IMR-90 (cell line): ENCODE measurements around the gene ITGAL. TPM values are rescaled to one million over a fixed set of nuclear protein-coding genes. Genes with fewer than 3 reads are reported as not detected.

Experiments
- ATAC-seq: fragments of 200-7000 bp; cut with Tn5 transposase; 2 replicates; pipeline ENCODE4 v1.9.1; 2020; ENCODE audit warnings: low read depth, mild to moderate bottlenecking, moderate library complexity
- BruUV-seq: library from RNA; stranded (reverse); fragments of 400-500 nt; replicated peaks from 2 replicates; lab custom pipeline; 2021; lab: Mats Ljungman, UMichigan
- CTCF ChIA-PET: fragments of 300-600 bp; formaldehyde crosslinking; extraction: SDS; loops from one replicate; lab custom pipeline; 2021; ENCODE audit warnings: antibody characterized with exemption; lab: Yijun Ruan, JAX
- POLR2A ChIA-PET: fragments of 300-600 bp; sonication (Branson Sonifier 250); formaldehyde crosslinking; loops from one replicate; lab custom pipeline; 2022; ENCODE audit warnings: antibody characterized with exemption; ENCODE audit not compliant: unreplicated experiment; lab: Charles Lee
- DNase-seq: peaks from one replicate; pipeline ENCODE4 v3.0.0; 2013
- H2AFZ ChIP-seq: replicated peaks from 2 replicates; pipeline ENCODE3; 2013; ENCODE audit warnings: low read length, mild to moderate bottlenecking; ENCODE audit not compliant: poor library complexity
- H2AK5ac ChIP-seq: 2 replicates; pipeline ENCODE4 v1.6.1; 2013; ENCODE audit warnings: low read depth, low read length, inconsistent platforms
- H2AK9ac ChIP-seq: replicated peaks from 2 replicates; pipeline ENCODE3; 2013; ENCODE audit warnings: mild to moderate bottlenecking, low read depth, low read length, moderate library complexity; ENCODE audit not compliant: poor library complexity
- H2BK120ac ChIP-seq: 2 replicates; pipeline ENCODE4 v1.6.1; 2013; ENCODE audit warnings: low read depth, low read length, inconsistent platforms
- H2BK15ac ChIP-seq: 3 replicates; pipeline ENCODE4 v1.6.1; 2013; ENCODE audit warnings: low read depth, low read length, inconsistent platforms
- H2BK20ac ChIP-seq: 2 replicates; pipeline ENCODE4 v1.6.1; 2013; ENCODE audit warnings: low read depth, mild to moderate bottlenecking, inconsistent platforms, low read length, moderate library complexity
- H2BK5ac ChIP-seq: 2 replicates; pipeline ENCODE4 v1.6.1; 2013; ENCODE audit warnings: mild to moderate bottlenecking, low read depth, low read length, inconsistent platforms; ENCODE audit not compliant: poor library complexity, severe bottlenecking
- H3K14ac ChIP-seq: replicated peaks from 2 replicates; pipeline ENCODE4 v1.6.1; 2013; ENCODE audit warnings: low read depth, low read length, inconsistent platforms
- H3K18ac ChIP-seq: 2 replicates; pipeline ENCODE4 v1.6.1; 2013; ENCODE audit warnings: low read depth, low read length, control low read depth
- H3K23ac ChIP-seq: 2 replicates; pipeline ENCODE4 v1.6.1; 2013; ENCODE audit warnings: low read depth, low read length, inconsistent platforms
- H3K27ac ChIP-seq: 2 replicates; pipeline ENCODE4 v1.5.1; 2013; ENCODE audit warnings: mild to moderate bottlenecking, control low read depth, low read length; ENCODE audit not compliant: insufficient read depth
- H3K27me3 ChIP-seq: 2 replicates; pipeline ENCODE4 v1.6.1; 2013; ENCODE audit warnings: low read length; ENCODE audit not compliant: control insufficient read depth, insufficient read depth
- H3K36me3 ChIP-seq: 2 replicates; pipeline ENCODE4 v1.6.1; 2013; ENCODE audit warnings: low read length, mixed read lengths; ENCODE audit not compliant: control insufficient read depth, insufficient read depth
- H3K4ac ChIP-seq: 2 replicates; pipeline ENCODE4 v1.6.1; 2013; ENCODE audit warnings: low read depth, low read length, inconsistent platforms
- H3K4me1 ChIP-seq: 2 replicates; pipeline ENCODE4 v1.6.1; 2013; ENCODE audit warnings: low read length, mixed read lengths; ENCODE audit not compliant: control insufficient read depth, insufficient read depth
- H3K4me2 ChIP-seq: 2 replicates; pipeline ENCODE4 v1.6.1; 2013; ENCODE audit warnings: low read depth, mild to moderate bottlenecking, control low read depth, low read length, moderate library complexity
- H3K4me3 ChIP-seq: 2 replicates; pipeline ENCODE4 v1.5.1; 2013; ENCODE audit warnings: low read depth, mild to moderate bottlenecking, control low read depth, low read length, moderate library complexity; ENCODE audit not compliant: insufficient read depth
- H3K56ac ChIP-seq: 2 replicates; pipeline ENCODE4 v1.6.1; 2013; ENCODE audit warnings: low read length, inconsistent platforms; ENCODE audit not compliant: insufficient read depth; ENCODE audit errors: extremely low read depth
- H3K79me1 ChIP-seq, 2 experiments: 2 replicates each; pipeline ENCODE4 v1.6.1; 2013; ENCODE audit warnings: low read length in 2 of 2, inconsistent platforms in 1 of 2, low read depth in 1 of 2
- H3K9ac ChIP-seq: 2 replicates; pipeline ENCODE4 v1.6.1; 2013; ENCODE audit warnings: low read depth, low read length, control low read depth
- H3K9me1 ChIP-seq: 2 replicates; pipeline ENCODE4 v1.6.1; 2013; ENCODE audit warnings: low read length, inconsistent platforms; ENCODE audit not compliant: insufficient read depth
- H3K9me3 ChIP-seq: 2 replicates; pipeline ENCODE4 v1.6.1; 2013; ENCODE audit warnings: low read length; ENCODE audit not compliant: control insufficient read depth, insufficient read depth
- H4K20me1 ChIP-seq: 2 replicates; pipeline ENCODE4 v1.6.1; 2013; ENCODE audit warnings: low read length, inconsistent platforms; ENCODE audit not compliant: insufficient read depth
- H4K5ac ChIP-seq: 2 replicates; pipeline ENCODE4 v1.6.1; 2013; ENCODE audit warnings: mild to moderate bottlenecking, low read depth, low read length, control low read depth
- H4K8ac ChIP-seq, 2 experiments: 2 replicates each; pipeline ENCODE4 v1.6.1; 2013; ENCODE audit warnings: low read depth in 2 of 2, low read length in 2 of 2, control low read depth in 1 of 2, inconsistent platforms in 1 of 2
- H4K91ac ChIP-seq: 2 replicates; pipeline ENCODE4 v1.6.1; 2013; ENCODE audit warnings: low read depth, low read length, inconsistent platforms; ENCODE audit not compliant: insufficient read depth
- BHLHE40 ChIP-seq: fragments of 150-350 bp; IDR thresholded peaks from 2 replicates; pipeline ENCODE4 v1.6.1; 2016; ENCODE audit warnings: mild to moderate bottlenecking, low read depth, low read length
- CEBPB ChIP-seq: IDR thresholded peaks from 2 replicates; pipeline ENCODE4 v1.6.1; 2012; ENCODE audit warnings: low read depth, low read length, improper control_type of control experiment
- CHD1 ChIP-seq: IDR thresholded peaks from 2 replicates; pipeline ENCODE4 v1.6.1; 2012; ENCODE audit warnings: low read depth, low read length, improper control_type of control experiment
- CTCF ChIP-seq: conservative IDR thresholded peaks from 2 replicates; pipeline ENCODE4 v1.5.1; 2012; ENCODE audit warnings: mild to moderate bottlenecking, low read depth, low read length, improper control_type of control experiment
- ELK1 ChIP-seq: fragments of 150-350 bp; IDR thresholded peaks from 2 replicates; pipeline ENCODE4 v1.6.1; 2016; ENCODE audit warnings: low read depth, mild to moderate bottlenecking, low read length, moderate library complexity, borderline replicate concordance
- FOS ChIP-seq: fragments of 150-350 bp; IDR thresholded peaks from 2 replicates; pipeline ENCODE4 v1.6.1; 2016; ENCODE audit warnings: low read depth, low read length
- MAFK ChIP-seq: IDR thresholded peaks from 2 replicates; pipeline ENCODE4 v1.6.1; 2012; ENCODE audit warnings: low read depth, low read length, improper control_type of control experiment
- MAZ ChIP-seq: IDR thresholded peaks from 2 replicates; pipeline ENCODE4 v1.6.1; 2012; ENCODE audit warnings: low read depth, mild to moderate bottlenecking, low read length, improper control_type of control experiment, moderate library complexity, borderline replicate concordance
- MXI1 ChIP-seq: IDR thresholded peaks from 2 replicates; pipeline ENCODE4 v1.6.1; 2012; ENCODE audit warnings: low read depth, mild to moderate bottlenecking, low read length, moderate library complexity, borderline replicate concordance
- NFE2L2 ChIP-seq: fragments of 150-350 bp; IDR thresholded peaks from 2 replicates; pipeline ENCODE4 v1.6.1; 2016; ENCODE audit warnings: low read depth, mild to moderate bottlenecking, low read length
- POLR2A ChIP-seq: IDR thresholded peaks from 2 replicates; pipeline ENCODE4 v1.6.1; 2012; ENCODE audit warnings: mild to moderate bottlenecking, low read depth, low read length
- RAD21 ChIP-seq: IDR thresholded peaks from 2 replicates; pipeline ENCODE4 v1.6.1; 2012; ENCODE audit warnings: low read length, improper control_type of control experiment
- RCOR1 ChIP-seq: IDR thresholded peaks from 2 replicates; pipeline ENCODE4 v1.6.1; 2012; ENCODE audit warnings: mild to moderate bottlenecking, low read length, improper control_type of control experiment; ENCODE audit not compliant: insufficient replicate concordance
- RFX5 ChIP-seq: IDR thresholded peaks from 2 replicates; pipeline ENCODE4 v1.8.0; 2012; ENCODE audit warnings: low read depth, mild to moderate bottlenecking, low read length, moderate library complexity
- SMC3 ChIP-seq: fragments of 150-350 bp; IDR thresholded peaks from 2 replicates; pipeline ENCODE4 v1.6.1; 2016; ENCODE audit warnings: low read depth, mild to moderate bottlenecking, antibody characterized with exemption, low read length, moderate library complexity
- USF2 ChIP-seq: fragments of 150-350 bp; IDR thresholded peaks from 2 replicates; pipeline ENCODE4 v1.6.1; 2017; ENCODE audit warnings: mild to moderate bottlenecking, antibody characterized with exemption, low read length, low read depth
- WGBS, 2 experiments: methylation state at CpG; one replicate each; pipeline versions ENCODE4 v1.1.5 to v1.1.7; 2013; ENCODE audit warnings: missing lambda C conversion rate in 2 of 2; ENCODE audit not compliant: insufficient read length in 1 of 2; ENCODE audit errors: extremely low coverage in 2 of 2; 5-methylcytosine and 5-hydroxymethylcytosine counted together
- dilution Hi-C: fragments of 300-500 bp; cut with HindIII; formaldehyde crosslinking; loops from one replicate; pipeline ENCODE4 v1.14.3; 2018; ENCODE audit warnings: low sequenced_read_pairs; ENCODE audit not compliant: unreplicated experiment
- in situ Hi-C: fragments of 300-500 bp; cut with MboI; formaldehyde crosslinking; loops from 3 replicates; pipeline ENCODE4 v1.14.3; 2019; ENCODE audit warnings: low sequenced_read_pairs, inconsistent platforms, mixed read lengths
- intact Hi-C: fragments of 100-400 bp; cut with micrococcal nuclease; formaldehyde crosslinking; loops from 2 replicates; pipeline ENCODE4 v1.10.0; 2022
- polyA plus RNA-seq, 3 experiments: library from polyadenylated mRNA; depleted of rRNA; stranded (reverse); fragments of >200 nt; gene quantifications; 2 replicates each; pipeline ENCODE4 v1.2.3, GENCODE V29; 2012; ENCODE audit warnings: low replicate concordance in 1 of 3
- total RNA-seq: library from RNA; depleted of rRNA; stranded (reverse); fragments of >200 nt; gene quantifications from 2 replicates; pipeline ENCODE4 v1.2.3, GENCODE V29; 2012

Gene ITGAL
- total and polyA plus RNA-seq, 2 of the 4 experiments (the other 2 are of a cell fraction) = not detected

GRCh38 chr16:30565984-30566383, 93.4 kb downstream of the ITGAL start:
- ChIA-PET POLR2A (no interaction called here), CTCF (no interaction called here)
- Histone ChIP-seq H3K36me3 (no peaks in the 10 kb centered on the region), H3K4ac (no peak overlapping the region), H4K5ac (no peak overlapping the region), H2BK5ac (no peak overlapping the region), H2AK5ac (no peak overlapping the region), H3K18ac (no peak overlapping the region), H3K4me2 (no peak overlapping the region), H3K14ac (no peak overlapping the region), H2BK120ac (no peak overlapping the region), H3K9me1 (no peaks in the 10 kb centered on the region), H3K79me1 (peaks cover 2 to 14% of the 10 kb centered on the region in 2 experiments; a peak in 3 of 4 replicates), H3K9me3 (no peaks in the 10 kb centered on the region), H3K27ac (no peak overlapping the region), H2BK20ac (no peak overlapping the region), H2AFZ (no peak overlapping the region), H3K27me3 (peaks cover 6% of the 10 kb centered on the region; the same call in 1 of the 2 replicates), H3K56ac (no peak overlapping the region), H3K4me3 (no peak overlapping the region), H4K8ac (no peak overlapping the region), H2BK15ac (no peak overlapping the region), H2AK9ac (no peak overlapping the region), H3K9ac (no peak overlapping the region), H3K4me1 (peaks cover 8% of the 10 kb centered on the region), H3K23ac (no peak overlapping the region), H4K20me1 (no peaks in the 10 kb centered on the region), H4K91ac (no peak overlapping the region)
- dilution Hi-C loops (no loop called here), in situ Hi-C loops (no loop called here), intact Hi-C loops (no loop called here)
- BruUV-seq = no TSS peak
- DNase-seq (no peak), ATAC-seq (no peak)
- WGBS, 2 experiments = 74% methylated on average over 3 of the region's 8 CpGs; no CpG with 5 or more reads in 1 of the 2 experiments
- TF ChIP-seq FOS (no peak), USF2 (no peak), MXI1 (no peak), MAZ (no peak), BHLHE40 (no peak), RAD21 (no peak), POLR2A (no peak), MAFK (no peak), CTCF (no peak), CHD1 (no peak), CEBPB (no peak), SMC3 (no peak), ELK1 (no peak), RCOR1 (no peak), RFX5 (no peak), NFE2L2 (no peak)
